HEK293 (cell line): Measurements from ENCODE around the gene PRPF38B.
"Not testable (repeated sequence)": the region's sequence is repeated elsewhere in the genome, so short reads cannot be mapped to it uniquely, and the experiment has no call there.

Experiments
- ATF2 ChIP-seq: fragments of 450-650 bp; formaldehyde crosslinking; IDR thresholded peaks from 2 replicates; pipeline ENCODE4 v1.5.1; 2016; ENCODE audit warnings: missing biosample characterization, missing genetic modification characterization, low read depth
- GLI4 ChIP-seq: fragments of 450-650 bp; formaldehyde crosslinking; IDR thresholded peaks from 2 replicates; pipeline ENCODE4 v1.5.1; 2016; ENCODE audit warnings: missing biosample characterization, missing genetic modification characterization
- SETDB1 ChIP-seq: IDR thresholded peaks from one replicate; pipeline ENCODE4 v1.6.1; 2017; ENCODE audit warnings: mild to moderate bottlenecking, low read length, moderate library complexity, mixed read lengths; ENCODE audit not compliant: insufficient read length
- TCF7L2 ChIP-seq: IDR thresholded peaks from 2 replicates; pipeline ENCODE4 v1.6.1; 2011; ENCODE audit warnings: low read depth, mild to moderate bottlenecking, inconsistent platforms, low read length, moderate library complexity, borderline replicate concordance
- ZBTB7A ChIP-seq: fragments of 450-650 bp; formaldehyde crosslinking; IDR thresholded peaks from 2 replicates; pipeline ENCODE4 v1.5.1; 2016; ENCODE audit warnings: low read depth, missing biosample characterization, missing genetic modification characterization
- ZFP3 ChIP-seq: fragments of 450-650 bp; formaldehyde crosslinking; IDR thresholded peaks from 2 replicates; pipeline ENCODE4 v1.5.1; 2016; ENCODE audit warnings: low read depth, missing biosample characterization, missing genetic modification characterization
- ZNF174 ChIP-seq: fragments of 450-650 bp; formaldehyde crosslinking; IDR thresholded peaks from 2 replicates; pipeline ENCODE4 v1.5.0; 2017; ENCODE audit warnings: missing biosample characterization, mild to moderate bottlenecking, missing genetic modification characterization
- ZNF18 ChIP-seq: fragments of 450-650 bp; formaldehyde crosslinking; IDR thresholded peaks from 2 replicates; pipeline ENCODE4 v1.5.1; 2016; ENCODE audit warnings: missing biosample characterization, missing genetic modification characterization
- ZNF184 ChIP-seq: fragments of 450-650 bp; IDR thresholded peaks from 2 replicates; pipeline ENCODE4 v1.5.1; 2018; ENCODE audit warnings: missing biosample characterization, mild to moderate bottlenecking, missing genetic modification characterization
- ZNF292 ChIP-seq: fragments of 450-650 bp; formaldehyde crosslinking; IDR thresholded peaks from 2 replicates; pipeline ENCODE4 v1.5.1; 2016; ENCODE audit warnings: low read depth, missing biosample characterization, missing genetic modification characterization, borderline replicate concordance
- ZNF776 ChIP-seq: fragments of 450-650 bp; formaldehyde crosslinking; IDR thresholded peaks from 2 replicates; pipeline ENCODE4 v1.5.0; 2017; ENCODE audit warnings: missing biosample characterization, missing genetic modification characterization, borderline replicate concordance
- TF ChIP-seq, protein P1 (sequence below): fragments of 450-650 bp; formaldehyde crosslinking; IDR thresholded peaks from 2 replicates; pipeline ENCODE4 v1.5.1; 2016; ENCODE audit warnings: missing biosample characterization, missing genetic modification characterization
- TF ChIP-seq, protein P2 (sequence below): sonication (generic); formaldehyde crosslinking; IDR thresholded peaks from 2 replicates; pipeline ENCODE4 v1.8.1; 2022; ENCODE audit warnings: mild to moderate bottlenecking, moderate library complexity, missing genetic modification reagents
- TF ChIP-seq, protein P3 (sequence below): fragments of 450-650 bp; formaldehyde crosslinking; IDR thresholded peaks from 2 replicates; pipeline ENCODE4 v1.5.1; 2016; ENCODE audit warnings: missing biosample characterization, missing genetic modification characterization

DNA sequence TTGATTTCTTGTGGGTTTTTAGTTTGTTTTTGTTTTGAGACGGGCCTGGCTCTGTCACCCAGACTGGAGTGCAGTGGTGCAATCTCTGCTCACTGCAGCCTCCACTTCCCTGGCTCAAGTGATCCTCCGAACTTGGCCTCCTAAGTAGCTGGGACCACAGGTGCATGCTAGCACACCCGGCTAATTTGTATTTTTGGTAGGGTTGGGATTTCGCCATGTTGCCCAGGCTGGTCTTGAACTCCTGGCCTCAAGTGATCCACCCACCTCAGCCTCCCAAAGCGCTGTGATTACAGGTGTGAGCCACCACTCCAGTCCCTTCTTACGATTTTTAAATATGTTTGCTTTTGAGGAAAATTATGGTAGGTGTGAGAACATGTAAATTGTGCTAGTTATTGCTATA is 10.0 kb downstream of the PRPF38B start:
- TF ChIP-seq TCF7L2; ATF2 (tag by site-specific recombination); ZFP3 (tag by site-specific recombination); GLI4 (tag by site-specific recombination); ZNF174 (tag by site-specific recombination); ZNF292 (tag by site-specific recombination); SETDB1; ZNF184 (tag by site-specific recombination); ZBTB7A; ZNF18 (tag by site-specific recombination); ZNF776: not testable (repeated sequence)
- TF ChIP-seq, protein P1, sequence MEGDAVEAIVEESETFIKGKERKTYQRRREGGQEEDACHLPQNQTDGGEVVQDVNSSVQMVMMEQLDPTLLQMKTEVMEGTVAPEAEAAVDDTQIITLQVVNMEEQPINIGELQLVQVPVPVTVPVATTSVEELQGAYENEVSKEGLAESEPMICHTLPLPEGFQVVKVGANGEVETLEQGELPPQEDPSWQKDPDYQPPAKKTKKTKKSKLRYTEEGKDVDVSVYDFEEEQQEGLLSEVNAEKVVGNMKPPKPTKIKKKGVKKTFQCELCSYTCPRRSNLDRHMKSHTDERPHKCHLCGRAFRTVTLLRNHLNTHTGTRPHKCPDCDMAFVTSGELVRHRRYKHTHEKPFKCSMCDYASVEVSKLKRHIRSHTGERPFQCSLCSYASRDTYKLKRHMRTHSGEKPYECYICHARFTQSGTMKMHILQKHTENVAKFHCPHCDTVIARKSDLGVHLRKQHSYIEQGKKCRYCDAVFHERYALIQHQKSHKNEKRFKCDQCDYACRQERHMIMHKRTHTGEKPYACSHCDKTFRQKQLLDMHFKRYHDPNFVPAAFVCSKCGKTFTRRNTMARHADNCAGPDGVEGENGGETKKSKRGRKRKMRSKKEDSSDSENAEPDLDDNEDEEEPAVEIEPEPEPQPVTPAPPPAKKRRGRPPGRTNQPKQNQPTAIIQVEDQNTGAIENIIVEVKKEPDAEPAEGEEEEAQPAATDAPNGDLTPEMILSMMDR = not testable (repeated sequence)
- TF ChIP-seq, protein P2, sequence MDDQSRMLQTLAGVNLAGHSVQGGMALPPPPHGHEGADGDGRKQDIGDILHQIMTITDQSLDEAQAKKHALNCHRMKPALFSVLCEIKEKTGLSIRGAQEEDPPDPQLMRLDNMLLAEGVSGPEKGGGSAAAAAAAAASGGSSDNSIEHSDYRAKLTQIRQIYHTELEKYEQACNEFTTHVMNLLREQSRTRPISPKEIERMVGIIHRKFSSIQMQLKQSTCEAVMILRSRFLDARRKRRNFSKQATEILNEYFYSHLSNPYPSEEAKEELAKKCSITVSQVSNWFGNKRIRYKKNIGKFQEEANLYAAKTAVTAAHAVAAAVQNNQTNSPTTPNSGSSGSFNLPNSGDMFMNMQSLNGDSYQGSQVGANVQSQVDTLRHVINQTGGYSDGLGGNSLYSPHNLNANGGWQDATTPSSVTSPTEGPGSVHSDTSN = not testable (repeated sequence)
- TF ChIP-seq, protein P3, sequence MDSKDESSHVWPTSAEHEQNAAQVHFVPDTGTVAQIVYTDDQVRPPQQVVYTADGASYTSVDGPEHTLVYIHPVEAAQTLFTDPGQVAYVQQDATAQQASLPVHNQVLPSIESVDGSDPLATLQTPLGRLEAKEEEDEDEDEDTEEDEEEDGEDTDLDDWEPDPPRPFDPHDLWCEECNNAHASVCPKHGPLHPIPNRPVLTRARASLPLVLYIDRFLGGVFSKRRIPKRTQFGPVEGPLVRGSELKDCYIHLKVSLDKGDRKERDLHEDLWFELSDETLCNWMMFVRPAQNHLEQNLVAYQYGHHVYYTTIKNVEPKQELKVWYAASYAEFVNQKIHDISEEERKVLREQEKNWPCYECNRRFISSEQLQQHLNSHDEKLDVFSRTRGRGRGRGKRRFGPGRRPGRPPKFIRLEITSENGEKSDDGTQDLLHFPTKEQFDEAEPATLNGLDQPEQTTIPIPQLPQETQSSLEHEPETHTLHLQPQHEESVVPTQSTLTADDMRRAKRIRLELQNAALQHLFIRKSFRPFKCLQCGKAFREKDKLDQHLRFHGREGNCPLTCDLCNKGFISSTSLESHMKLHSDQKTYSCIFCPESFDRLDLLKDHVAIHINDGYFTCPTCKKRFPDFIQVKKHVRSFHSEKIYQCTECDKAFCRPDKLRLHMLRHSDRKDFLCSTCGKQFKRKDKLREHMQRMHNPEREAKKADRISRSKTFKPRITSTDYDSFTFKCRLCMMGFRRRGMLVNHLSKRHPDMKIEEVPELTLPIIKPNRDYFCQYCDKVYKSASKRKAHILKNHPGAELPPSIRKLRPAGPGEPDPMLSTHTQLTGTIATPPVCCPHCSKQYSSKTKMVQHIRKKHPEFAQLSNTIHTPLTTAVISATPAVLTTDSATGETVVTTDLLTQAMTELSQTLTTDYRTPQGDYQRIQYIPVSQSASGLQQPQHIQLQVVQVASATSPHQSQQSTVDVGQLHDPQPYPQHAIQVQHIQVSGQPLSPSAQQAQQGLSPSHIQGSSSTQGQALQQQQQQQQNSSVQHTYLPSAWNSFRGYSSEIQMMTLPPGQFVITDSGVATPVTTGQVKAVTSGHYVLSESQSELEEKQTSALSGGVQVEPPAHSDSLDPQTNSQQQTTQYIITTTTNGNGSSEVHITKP (tag by site-specific recombination) = not testable (repeated sequence)
